Ascending aorta (tissue), 2 donors: ENCODE data around the gene TMEM200B. TPM values are rescaled to one million over a fixed set of nuclear protein-coding genes. Genes with fewer than 3 reads are reported as not detected.

ENCODE experiments used
- DNase-seq, 2 donors: peaks; one replicate each; pipeline ENCODE4 v3.0.0-alpha.2; 2019; ENCODE audit warnings: low spot score in 2 of 2
- H3K27ac ChIP-seq, 2 donors: fragments of 200-600 bp; sonication (generic); one replicate each; pipeline ENCODE4 v1.5.1; 2016 to 2017; ENCODE audit warnings: mild to moderate bottlenecking in 1 of 2
- H3K27me3 ChIP-seq: fragments of 200-600 bp; sonication (generic); one replicate; pipeline ENCODE4 v1.5.1; 2017
- H3K36me3 ChIP-seq, 2 donors: fragments of 200-600 bp; sonication (generic); one replicate each; pipeline ENCODE4 v1.5.1; 2016
- H3K4me1 ChIP-seq, 2 donors: fragments of 200-600 bp; sonication (generic); one replicate each; pipeline ENCODE4 v1.5.1; 2016 to 2017; ENCODE audit warnings: mild to moderate bottlenecking in 1 of 2
- H3K4me3 ChIP-seq, 2 donors: fragments of 200-600 bp; sonication (generic); one replicate each; pipeline ENCODE4 v1.5.1; 2016 to 2017; ENCODE audit warnings: mild to moderate bottlenecking in 1 of 2
- H3K9me3 ChIP-seq, 2 donors: fragments of 200-600 bp; sonication (generic); one replicate each; pipeline ENCODE4 v1.5.1; 2016
- intact Hi-C: fragments of 100-400 bp; cut with DNase I; formaldehyde crosslinking; loops from one replicate; pipeline ENCODE4 v1.15.1; 2023
- total RNA-seq: library from RNA; depleted of rRNA; stranded (reverse); fragments of >200 nt; gene quantifications from one replicate; pipeline ENCODE4 v1.1.0, GENCODE V29; 2016
- TF ChIP-seq, protein P1 (sequence below), 3 experiments: fragments of 200-600 bp in 2 of 3; fragments of 450-650 bp in 1 of 3; sonication (generic) in 2 of 3; IDR thresholded peaks; one replicate each; pipeline ENCODE4 v1.5.1; 2016 to 2019; ENCODE audit warnings: antibody characterized with exemption in 3 of 3, mild to moderate bottlenecking in 1 of 3, moderate library complexity in 1 of 3

Gene TMEM200B
- 18.5 TPM for total RNA-seq

DNA sequence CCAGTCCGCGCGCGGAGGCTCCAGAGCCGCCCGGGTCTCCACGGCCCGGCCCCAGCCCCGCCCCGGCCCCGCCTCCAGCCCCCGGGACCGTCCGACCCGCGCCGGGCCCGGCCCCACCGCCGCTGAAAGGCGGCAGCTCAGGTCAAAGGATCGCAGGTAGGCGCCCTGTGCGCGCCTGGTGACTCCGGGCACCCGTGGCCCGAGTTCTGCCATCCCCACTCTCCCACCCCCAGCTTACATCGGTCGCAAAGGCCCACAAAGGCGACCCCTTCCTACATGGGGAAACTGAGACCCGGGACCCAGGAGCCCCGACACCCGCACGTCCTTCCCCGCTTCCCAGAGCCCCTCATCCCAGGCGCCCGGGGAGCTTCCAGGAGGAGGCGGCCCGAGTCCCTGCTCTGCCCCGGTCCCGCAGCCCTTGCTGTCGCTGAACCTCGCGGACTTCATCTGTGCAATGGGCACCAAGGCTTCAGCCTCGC, at the start of gene TMEM200B:
TSS of gene TMEM200B (minus strand) at position 17 of the 479 bp plus-strand sequence. CDS start 2,075 bp downstream, outside the sequence.
- DNase-seq, result no peak
- intact Hi-C loops, result loop anchor here (1.0 to 10.0 kb wide), 11 partner anchors 57 to 1759 kb away; partner anchors contain the start of genes ATP5IF1, EPB41, MAP3K6 and MECR
- Histone ChIP-seq H3K9me3 (no peaks in the 10 kb centered on the region), H3K27ac (peak within 1 kb of the TSS; percentile 99), H3K4me1 (peaks cover 3 to 30% of the 10 kb centered on the region in 2 donors), H3K36me3 (no peaks in the 10 kb centered on the region), H3K27me3 (no peaks in the 10 kb centered on the region), H3K4me3 (peak within 1 kb of the TSS; percentile 83 to 94)
- TF ChIP-seq, protein P1, sequence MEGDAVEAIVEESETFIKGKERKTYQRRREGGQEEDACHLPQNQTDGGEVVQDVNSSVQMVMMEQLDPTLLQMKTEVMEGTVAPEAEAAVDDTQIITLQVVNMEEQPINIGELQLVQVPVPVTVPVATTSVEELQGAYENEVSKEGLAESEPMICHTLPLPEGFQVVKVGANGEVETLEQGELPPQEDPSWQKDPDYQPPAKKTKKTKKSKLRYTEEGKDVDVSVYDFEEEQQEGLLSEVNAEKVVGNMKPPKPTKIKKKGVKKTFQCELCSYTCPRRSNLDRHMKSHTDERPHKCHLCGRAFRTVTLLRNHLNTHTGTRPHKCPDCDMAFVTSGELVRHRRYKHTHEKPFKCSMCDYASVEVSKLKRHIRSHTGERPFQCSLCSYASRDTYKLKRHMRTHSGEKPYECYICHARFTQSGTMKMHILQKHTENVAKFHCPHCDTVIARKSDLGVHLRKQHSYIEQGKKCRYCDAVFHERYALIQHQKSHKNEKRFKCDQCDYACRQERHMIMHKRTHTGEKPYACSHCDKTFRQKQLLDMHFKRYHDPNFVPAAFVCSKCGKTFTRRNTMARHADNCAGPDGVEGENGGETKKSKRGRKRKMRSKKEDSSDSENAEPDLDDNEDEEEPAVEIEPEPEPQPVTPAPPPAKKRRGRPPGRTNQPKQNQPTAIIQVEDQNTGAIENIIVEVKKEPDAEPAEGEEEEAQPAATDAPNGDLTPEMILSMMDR (IDR thresholded peaks at IDR 0.05), result no peak

DNA sequence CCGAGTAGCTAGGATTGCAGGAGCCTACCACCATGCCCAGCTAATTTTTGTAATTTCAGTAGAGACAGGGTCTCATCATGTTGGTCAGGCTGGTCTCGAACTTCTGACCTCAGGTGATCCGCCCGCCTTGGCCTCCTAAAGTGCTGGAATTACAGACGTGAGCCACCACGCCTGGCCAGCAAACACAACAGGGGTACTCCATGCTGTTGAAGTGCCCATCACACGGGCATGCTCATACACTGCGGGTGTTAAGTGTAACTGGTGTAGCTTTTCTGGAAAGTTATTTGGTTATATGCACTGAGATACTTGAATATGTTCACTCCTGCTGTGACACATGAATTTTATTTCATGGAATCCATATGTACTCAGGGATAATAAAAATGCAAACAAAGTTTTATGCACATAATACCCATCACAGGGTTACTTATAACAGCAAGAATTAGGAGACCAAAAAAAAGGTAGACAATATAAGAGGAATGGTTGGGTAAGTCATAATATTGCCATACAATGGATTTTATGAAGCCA, 48.8 kb upstream of the TMEM200B start:
- Histone ChIP-seq H3K27me3 (no peaks in the 10 kb centered on the region), H3K9me3 (no peaks in the 10 kb centered on the region), H3K36me3 (peaks cover 6 to 17% of the 10 kb centered on the region in 2 donors), H3K4me3 (no peak overlapping the region), H3K27ac (no peak overlapping the region), H3K4me1 (peaks cover 2 to 15% of the 10 kb centered on the region in 2 donors)
- intact Hi-C loops, result no loop called here
- TF ChIP-seq, protein P1 (IDR thresholded peaks at IDR 0.05), result no peak
- DNase-seq, result no peak

DNA sequence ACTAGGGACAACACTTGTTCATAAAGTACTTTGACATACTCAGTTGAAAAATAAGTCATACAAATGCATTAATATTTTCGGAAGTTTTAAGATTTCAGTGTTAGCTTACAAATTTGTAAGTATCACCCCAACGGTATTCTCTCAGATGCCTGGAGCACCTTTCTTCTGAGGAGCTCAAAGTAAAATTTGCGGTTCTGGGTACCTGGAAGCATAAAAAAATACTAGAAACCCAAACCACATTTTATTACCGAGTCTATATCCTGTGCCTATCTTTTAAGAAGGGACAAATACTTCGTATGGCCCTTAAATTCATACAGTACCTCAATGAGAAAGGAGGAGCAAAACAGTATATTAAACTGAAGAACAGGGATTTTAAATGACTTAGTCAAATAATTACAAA, 47.8 kb upstream of the TMEM200B start:
- Histone ChIP-seq H3K27ac (no peak overlapping the region), H3K4me1 (peaks cover 0 to 8% of the 10 kb centered on the region in 2 donors)

DNA sequence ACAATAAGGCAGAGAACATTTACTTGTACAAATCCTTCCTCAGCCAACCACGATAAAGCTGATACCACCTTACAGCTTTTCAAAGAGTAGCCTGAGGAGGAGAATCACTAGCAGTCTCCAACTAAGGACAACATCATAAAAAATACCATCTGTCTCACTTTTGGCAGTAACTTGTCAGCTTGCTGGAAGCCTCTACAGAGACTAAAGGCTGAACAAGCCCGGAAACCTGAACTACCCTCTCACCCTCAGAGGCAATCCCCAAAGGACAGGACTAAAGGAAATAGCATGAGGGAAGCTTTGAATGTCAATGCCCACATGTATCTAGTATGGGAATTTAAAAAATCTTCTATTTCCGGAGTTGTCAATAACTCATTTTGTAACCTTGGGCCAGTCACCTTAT, 47.4 kb upstream of the TMEM200B start:
- no peaks in the 10 kb centered on the region for H3K27me3 ChIP-seq
- H3K27ac ChIP-seq, result no peak overlapping the region
- TF ChIP-seq, protein P1 (IDR thresholded peaks at IDR 0.05), result no peak
- no peak for DNase-seq
- no peaks in the 10 kb centered on the region for H3K9me3 ChIP-seq
- peaks cover 14 to 31% of the 10 kb centered on the region in 2 donors for H3K36me3 ChIP-seq
- intact Hi-C loops, result no loop called here
- H3K4me1 ChIP-seq, result peaks cover 0 to 8% of the 10 kb centered on the region in 2 donors
- H3K4me3 ChIP-seq, result no peak overlapping the region

More for the DNA sequence above, 47.8 kb upstream of the TMEM200B start:
- intact Hi-C loops, result no loop called here
- TF ChIP-seq, protein P1 (IDR thresholded peaks at IDR 0.05), result no peak
- H3K9me3 ChIP-seq, result no peaks in the 10 kb centered on the region
- no peaks in the 10 kb centered on the region for H3K27me3 ChIP-seq
- no peak overlapping the region for H3K4me3 ChIP-seq
- peaks cover 10 to 27% of the 10 kb centered on the region in 2 donors for H3K36me3 ChIP-seq
- no peak for DNase-seq

DNA sequence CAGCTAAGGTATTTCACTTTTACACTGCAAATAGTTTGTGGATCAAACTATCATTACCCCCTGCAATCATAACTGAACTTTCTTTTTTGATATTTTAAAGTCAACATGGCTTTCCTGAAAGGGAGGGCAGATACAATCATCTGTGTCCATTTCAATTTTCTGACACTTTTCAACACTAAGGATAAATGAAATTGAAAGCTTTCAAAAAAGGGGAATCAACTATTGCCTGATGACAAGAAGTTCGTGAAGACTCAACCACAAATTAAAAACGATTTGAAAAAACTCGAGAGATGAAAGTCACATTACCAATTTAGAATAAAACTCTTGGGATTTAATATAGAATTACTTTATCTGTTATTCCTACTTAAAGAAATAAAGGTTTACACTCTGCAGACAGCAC, 46.3 kb upstream of the TMEM200B start:
- intact Hi-C loops, result no loop called here
- Histone ChIP-seq H3K9me3 (no peaks in the 10 kb centered on the region), H3K4me1 (peaks cover 0 to 5% of the 10 kb centered on the region in 2 donors), H3K36me3 (peaks cover 18 to 41% of the 10 kb centered on the region in 2 donors), H3K27ac (no peak overlapping the region), H3K27me3 (no peaks in the 10 kb centered on the region), H3K4me3 (no peak overlapping the region)
- no peak for DNase-seq
- TF ChIP-seq, protein P1 (IDR thresholded peaks at IDR 0.05), result no peak
